Lower lobe of right lung (tissue), 2 donors: ENCODE measurements around the gene TMEM91. TPM values are rescaled to one million over a fixed set of nuclear protein-coding genes. Genes with fewer than 3 reads are reported as not detected.

Experiments
- ATAC-seq, 2 donors: fragments of 200-7000 bp; cut with Tn5 transposase; one replicate each; pipeline ENCODE4 v1.9.1; 2020 to 2022; ENCODE audit warnings: mild to moderate bottlenecking in 2 of 2, moderate library complexity in 2 of 2
- DNase-seq: peaks from one replicate; pipeline ENCODE4 v3.0.0-alpha.2; 2020
- H3K27ac ChIP-seq: fragments of 200-600 bp; one replicate; pipeline ENCODE4 v1.8.0; 2022
- H3K27me3 ChIP-seq: fragments of 200-600 bp; one replicate; pipeline ENCODE4 v1.8.0; 2022; ENCODE audit warnings: low read depth
- H3K36me3 ChIP-seq: fragments of 200-600 bp; one replicate; pipeline ENCODE4 v1.8.0; 2022; ENCODE audit warnings: mild to moderate bottlenecking
- H3K4me1 ChIP-seq: fragments of 200-600 bp; one replicate; pipeline ENCODE4 v1.8.0; 2022
- H3K4me3 ChIP-seq: fragments of 200-600 bp; one replicate; pipeline ENCODE4 v1.8.0; 2022; ENCODE audit warnings: mild to moderate bottlenecking
- H3K9me3 ChIP-seq: fragments of 200-600 bp; one replicate; pipeline ENCODE4 v1.8.0; 2022
- CTCF ChIP-seq: fragments of 200-600 bp; IDR thresholded peaks from one replicate; pipeline ENCODE4 v1.8.0; 2022; ENCODE audit warnings: antibody characterized with exemption, mild to moderate bottlenecking
- intact Hi-C: fragments of 100-400 bp; cut with DNase I; formaldehyde crosslinking; loops from one replicate; pipeline ENCODE4 v1.11.0; 2022
- long read RNA-seq: library from polyadenylated mRNA; unstranded; transcript quantifications from one replicate; pipeline ENCODE4 v2.0.0, GENCODE V29; 2021
- total RNA-seq: library from RNA; stranded (reverse); fragmentation: NEBNext Ultra II Directional; extraction: Animal tissue kit (Norgen Biotek cat#: 25700); gene quantifications from one replicate; pipeline ENCODE4 v1.2.1, GENCODE V29; 2021
- donor health status: DM: no; HTN: yes; CAD: no; lungs with severe emphysema.

Gene TMEM91
- total RNA-seq = 29.8 TPM
- long read RNA-seq, transcript TMEM91-210 (3 exons, 1,610 nt) = major isoform, 16 of 48 reads
- long read RNA-seq, transcript TMEM91-211 (4 exons, 725 nt) = minor isoform, 5 of 48 reads
- long read RNA-seq, partial matches to known transcripts = 5 of 48 reads
- long read RNA-seq, other reads (novel, unspliced or antisense) = 17 of 48 reads

DNA sequence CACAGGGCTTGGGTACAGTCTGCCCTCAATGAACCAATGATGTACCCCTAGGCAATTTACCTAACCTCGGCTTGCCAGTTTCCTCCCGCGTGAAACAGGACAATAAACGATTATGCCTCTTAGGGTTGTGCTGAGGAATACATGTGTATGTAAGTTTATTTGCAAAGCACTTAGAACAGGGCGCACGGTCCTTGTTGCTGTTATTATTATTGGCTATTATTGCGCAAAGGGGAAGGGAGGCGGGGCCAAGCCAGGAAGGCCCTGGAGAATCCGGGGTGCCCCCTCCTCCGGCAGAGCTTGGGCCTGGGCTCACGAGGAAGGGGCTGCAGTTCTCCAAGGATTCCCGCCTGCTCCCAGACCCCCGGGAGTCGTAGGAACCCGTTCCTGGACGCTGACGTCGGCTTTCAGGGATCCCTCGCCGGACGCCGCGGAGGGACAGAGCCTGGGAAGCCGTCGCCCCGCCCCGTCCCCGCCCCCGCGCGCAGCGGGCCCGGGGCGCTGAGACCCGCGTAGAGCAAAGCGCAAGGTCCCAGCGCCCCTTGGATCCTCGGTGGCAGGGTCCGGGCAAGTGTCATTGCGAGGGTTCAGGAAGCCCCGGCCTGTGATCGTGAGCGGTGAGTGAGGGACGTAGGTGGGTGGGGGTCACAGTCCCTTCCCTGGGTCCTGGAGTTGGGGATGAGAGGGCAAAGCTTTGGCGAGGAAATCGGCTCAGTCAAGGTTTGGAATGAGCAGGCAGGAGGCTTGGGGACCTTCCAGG lies at the start of gene TMEM91:
TSS of gene TMEM91 (plus strand) at position 293 of the 757 bp plus-strand sequence. CDS start 1,777 bp downstream, outside the sequence.
- intact Hi-C loops = no loop called here
- peak; percentile 75 for DNase-seq
- ATAC-seq = peak; percentile 82
- Histone ChIP-seq H3K9me3 (no peaks in the 10 kb centered on the region), H3K27me3 (no peaks in the 10 kb centered on the region), H3K4me3 (peak within 1 kb of the TSS; percentile 77), H3K4me1 (peaks cover 23% of the 10 kb centered on the region), H3K27ac (peak within 1 kb of the TSS; percentile 82), H3K36me3 (no peaks in the 10 kb centered on the region)
- TF ChIP-seq CTCF = no peak

- peak overlapping the region; percentile 45 for H3K4me3 ChIP-seq
- intact Hi-C loops = no loop called here
Measured at GRCh38 chr19:41327076-41327575, 49.2 kb upstream of the TMEM91 start.

DNA sequence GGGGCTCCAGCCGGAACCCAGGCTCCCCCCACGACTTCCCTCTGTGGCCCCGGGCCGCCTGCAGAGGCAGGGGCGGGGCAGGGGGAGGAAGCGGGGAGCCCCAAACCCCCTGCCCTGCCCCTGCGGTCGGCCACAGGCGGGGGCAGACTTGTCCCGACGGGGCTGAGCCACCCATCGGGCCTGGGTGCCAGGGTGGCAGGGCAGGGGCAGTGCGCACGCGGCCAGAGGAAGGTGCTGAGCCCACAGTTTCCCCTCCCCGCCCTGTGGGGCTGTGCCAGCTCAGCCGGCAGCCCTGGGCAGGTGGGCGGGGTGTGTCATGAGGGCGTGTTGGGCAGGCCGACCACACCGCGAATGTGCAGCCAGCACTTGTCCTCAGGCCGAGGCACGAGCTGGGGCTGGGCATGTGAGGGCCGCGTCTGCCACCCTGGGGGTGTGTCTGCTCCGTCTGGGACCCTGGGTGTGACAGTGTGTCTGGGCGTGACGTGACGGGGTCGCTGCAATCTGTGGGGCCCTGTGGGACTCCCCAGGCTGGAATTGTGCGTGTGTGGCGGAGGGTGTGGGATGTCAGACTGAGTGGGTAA lies 48.7 kb upstream of the TMEM91 start:
- no peak for TF ChIP-seq CTCF
- Histone ChIP-seq H3K36me3 (peaks cover 35% of the 10 kb centered on the region), H3K4me1 (peaks cover 70% of the 10 kb centered on the region), H3K27ac (peak overlapping the region; percentile 86), H3K27me3 (no peaks in the 10 kb centered on the region), H3K4me3 (peak overlapping the region; percentile 45), H3K9me3 (no peaks in the 10 kb centered on the region)
- ATAC-seq = peak; percentile 85 to 88
- DNase-seq = peak; percentile 95
- intact Hi-C loops = no loop called here

More at GRCh38 chr19:41327076-41327575, 49.2 kb upstream of the TMEM91 start:
- ATAC-seq (no peak), DNase-seq (no peak)
- no peak for TF ChIP-seq CTCF
- peak overlapping the region; percentile 86 for H3K27ac ChIP-seq
- no peaks in the 10 kb centered on the region for H3K27me3 ChIP-seq
- peaks cover 35% of the 10 kb centered on the region for H3K36me3 ChIP-seq
- no peaks in the 10 kb centered on the region for H3K9me3 ChIP-seq
- H3K4me1 ChIP-seq = peaks cover 75% of the 10 kb centered on the region

GRCh38 chr19:41328157-41328841 lies 48.0 kb upstream of the TMEM91 start:
- Histone ChIP-seq H3K36me3 (peaks cover 36% of the 10 kb centered on the region), H3K27ac (peak overlapping the region; percentile 86), H3K9me3 (no peaks in the 10 kb centered on the region), H3K27me3 (no peaks in the 10 kb centered on the region), H3K4me1 (peaks cover 63% of the 10 kb centered on the region), H3K4me3 (peak overlapping the region; percentile 45)
- no peak for TF ChIP-seq CTCF
- intact Hi-C loops = no loop called here
- no peak for DNase-seq
- peak; percentile 2 to 12 for ATAC-seq

DNA sequence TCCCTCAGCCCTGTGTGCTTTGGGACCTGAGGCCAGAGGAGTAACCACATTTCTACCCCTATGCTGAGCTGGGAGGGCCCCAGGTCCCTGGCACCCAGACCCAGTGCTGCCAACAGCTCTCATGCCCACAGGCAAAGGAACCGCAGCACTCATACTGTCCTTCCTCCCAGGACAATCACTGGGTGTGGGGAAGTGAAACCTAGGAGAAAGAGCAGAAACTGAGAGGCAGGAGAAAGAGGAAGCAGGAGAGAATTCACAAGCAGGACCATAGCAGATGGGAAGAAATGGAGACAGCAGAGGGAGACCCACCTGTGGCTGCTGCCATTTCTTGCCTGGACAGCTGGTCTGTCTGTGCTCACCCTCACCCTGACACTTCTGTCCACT lies 47.5 kb upstream of the TMEM91 start:
- H3K4me1 ChIP-seq = peaks cover 58% of the 10 kb centered on the region

More for the DNA sequence above, 47.5 kb upstream of the TMEM91 start:
- intact Hi-C loops = no loop called here
- peaks cover 36% of the 10 kb centered on the region for H3K36me3 ChIP-seq
- peak overlapping the region; percentile 45 for H3K4me3 ChIP-seq
- DNase-seq (no peak), ATAC-seq (peak; percentile 2 to 40)
- no peaks in the 10 kb centered on the region for H3K9me3 ChIP-seq
- H3K27ac ChIP-seq = peak overlapping the region; percentile 86
- TF ChIP-seq CTCF = no peak
- no peaks in the 10 kb centered on the region for H3K27me3 ChIP-seq
